Panc1 (cell line): ENCODE data around the gene SLC25A13. TPM values are rescaled to one million over a fixed set of nuclear protein-coding genes. Genes with fewer than 3 reads are reported as not detected.

Experiments used
- ATAC-seq: fragments of 200-7000 bp; cut with Tn5 transposase; 2 replicates; pipeline ENCODE4 v1.9.1; 2020; ENCODE audit warnings: mild to moderate bottlenecking, moderate library complexity
- BruUV-seq: library from RNA; stranded (reverse); fragments of 400-500 nt; replicated peaks from 2 replicates; lab custom pipeline; 2021; lab: Mats Ljungman, UMichigan
- CTCF ChIA-PET: fragments of 300-600 bp; sonication (Branson Sonifier 250); formaldehyde crosslinking; loops from one replicate; lab custom pipeline; 2022; ENCODE audit warnings: antibody characterized with exemption; lab: Charles Lee
- POLR2A ChIA-PET: fragments of 300-600 bp; sonication (Branson Sonifier 250); formaldehyde crosslinking; loops from one replicate; lab custom pipeline; 2022; ENCODE audit warnings: antibody characterized with exemption; lab: Charles Lee
- DNase-seq: peaks from one replicate; pipeline ENCODE4 v3.0.0-alpha.2; 2010; ENCODE audit warnings: low read depth, low spot score
- H3K27ac ChIP-seq: 2 replicates; pipeline ENCODE4 v1.5.1; 2011; ENCODE audit warnings: mild to moderate bottlenecking, low read length, inconsistent platforms
- H3K27me3 ChIP-seq: fragments of 200-500 bp; sonication (Bioruptor generic); 2 replicates; pipeline ENCODE4 v1.6.0; 2014; ENCODE audit warnings: low read length, inconsistent platforms; ENCODE audit not compliant: control insufficient read depth, insufficient read depth
- H3K36me3 ChIP-seq: fragments of 200-500 bp; sonication (Bioruptor generic); 2 replicates; pipeline ENCODE4 v1.5.1; 2014; ENCODE audit warnings: inconsistent platforms, mild to moderate bottlenecking, low read length, moderate library complexity; ENCODE audit not compliant: control insufficient read depth, insufficient read depth
- H3K4me1 ChIP-seq: 2 replicates; pipeline ENCODE4 v1.5.1; 2011; ENCODE audit warnings: inconsistent platforms, mild to moderate bottlenecking, low read length, moderate library complexity; ENCODE audit not compliant: control insufficient read depth, insufficient read depth
- H3K4me3 ChIP-seq, 2 experiments: 2 replicates each; pipeline ENCODE4 v1.5.1; 2011 to 2012; ENCODE audit warnings: low read depth in 2 of 2, low read length in 2 of 2, mild to moderate bottlenecking in 2 of 2, inconsistent platforms in 1 of 2, moderate library complexity in 1 of 2
- H3K9me3 ChIP-seq: fragments of 200-500 bp; sonication (Bioruptor generic); 2 replicates; pipeline ENCODE4 v1.5.1; 2014; ENCODE audit warnings: low read depth, mild to moderate bottlenecking, inconsistent platforms, low read length, moderate library complexity; ENCODE audit not compliant: control insufficient read depth, insufficient read depth
- POLR2AphosphoS5 ChIP-seq: IDR thresholded peaks from 2 replicates; pipeline ENCODE4 v1.6.1; 2012; ENCODE audit warnings: mild to moderate bottlenecking, low read depth, low read length, moderate library complexity
- SIN3A ChIP-seq: IDR thresholded peaks from 2 replicates; pipeline ENCODE4 v1.6.1; 2012; ENCODE audit warnings: low read depth, mild to moderate bottlenecking, low read length, moderate library complexity, borderline replicate concordance; ENCODE audit not compliant: insufficient read depth
- TCF7L2 ChIP-seq: IDR thresholded peaks from 2 replicates; pipeline ENCODE4 v1.6.1; 2011; ENCODE audit warnings: mild to moderate bottlenecking, low read depth, low read length, inconsistent platforms
- in situ Hi-C: cut with HindIII; loops from 2 replicates; pipeline ENCODE4 v1.10.0; 2016; ENCODE audit warnings: low sequenced_read_pairs, low pct_unique_long_range_greater_than_20kb
- intact Hi-C: fragments of 100-400 bp; cut with micrococcal nuclease; formaldehyde crosslinking; loops from one replicate; pipeline ENCODE4 v1.10.0; 2022; ENCODE audit not compliant: unreplicated experiment
- total RNA-seq: library from RNA; stranded (reverse); gene quantifications from one replicate; pipeline ENCODE4 v1.2.1, GENCODE V29; 2021; ENCODE audit not compliant: unreplicated experiment
- TF ChIP-seq, protein P1 (sequence below), 2 experiments: IDR thresholded peaks; 2 replicates each; pipeline ENCODE4 v1.6.1; 2011 to 2012; ENCODE audit warnings: low read depth in 2 of 2, control low read depth in 1 of 2, low read length in 1 of 2, mild to moderate bottlenecking in 1 of 2, moderate library complexity in 1 of 2; ENCODE audit not compliant: insufficient read depth in 1 of 2
- TF ChIP-seq, protein P2 (sequence below): fragments of 450-650 bp; IDR thresholded peaks from 2 replicates; pipeline ENCODE4 v1.5.1; 2017; ENCODE audit warnings: mild to moderate bottlenecking

Gene SLC25A13
- total RNA-seq, 1 experiment from 2014 or later = 69.4 TPM

DNA sequence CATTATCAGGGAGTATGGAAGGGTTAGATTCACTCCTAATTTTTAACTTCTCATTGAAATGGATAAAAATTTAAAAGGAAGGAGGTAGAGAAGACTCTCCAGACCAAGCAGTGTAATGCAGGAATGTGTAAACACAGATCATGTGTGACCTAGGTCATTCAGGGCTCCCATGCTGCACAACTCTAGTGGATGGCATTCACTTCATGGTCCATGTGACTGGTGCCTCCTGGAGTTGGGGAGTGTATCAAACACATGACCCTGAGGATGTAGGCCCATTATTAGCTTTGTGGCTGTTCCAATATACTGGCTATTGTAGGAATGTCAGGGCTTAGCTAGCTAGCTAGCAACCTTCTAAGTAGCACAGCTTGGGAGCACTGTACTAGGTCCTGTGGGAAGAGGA, 109.9 kb downstream of the SLC25A13 start:
- H3K27ac ChIP-seq = no peak overlapping the region
- ChIA-PET CTCF (no interaction called here), POLR2A (no interaction called here)
- H3K36me3 ChIP-seq = no peaks in the 10 kb centered on the region; the same call in 1 of the 2 replicates
- no peaks in the 10 kb centered on the region for H3K4me1 ChIP-seq
- DNase-seq = no peak
- H3K9me3 ChIP-seq = no peaks in the 10 kb centered on the region
- BruUV-seq = no TSS peak
- no peaks in the 10 kb centered on the region for H3K27me3 ChIP-seq
- no peak overlapping the region for H3K4me3 ChIP-seq
- in situ Hi-C loops = no loop called here
- intact Hi-C loops = no loop called here
- TF ChIP-seq POLR2AphosphoS5 (no peak), SIN3A (no peak), TCF7L2 (no peak)
- TF ChIP-seq, protein P1, sequence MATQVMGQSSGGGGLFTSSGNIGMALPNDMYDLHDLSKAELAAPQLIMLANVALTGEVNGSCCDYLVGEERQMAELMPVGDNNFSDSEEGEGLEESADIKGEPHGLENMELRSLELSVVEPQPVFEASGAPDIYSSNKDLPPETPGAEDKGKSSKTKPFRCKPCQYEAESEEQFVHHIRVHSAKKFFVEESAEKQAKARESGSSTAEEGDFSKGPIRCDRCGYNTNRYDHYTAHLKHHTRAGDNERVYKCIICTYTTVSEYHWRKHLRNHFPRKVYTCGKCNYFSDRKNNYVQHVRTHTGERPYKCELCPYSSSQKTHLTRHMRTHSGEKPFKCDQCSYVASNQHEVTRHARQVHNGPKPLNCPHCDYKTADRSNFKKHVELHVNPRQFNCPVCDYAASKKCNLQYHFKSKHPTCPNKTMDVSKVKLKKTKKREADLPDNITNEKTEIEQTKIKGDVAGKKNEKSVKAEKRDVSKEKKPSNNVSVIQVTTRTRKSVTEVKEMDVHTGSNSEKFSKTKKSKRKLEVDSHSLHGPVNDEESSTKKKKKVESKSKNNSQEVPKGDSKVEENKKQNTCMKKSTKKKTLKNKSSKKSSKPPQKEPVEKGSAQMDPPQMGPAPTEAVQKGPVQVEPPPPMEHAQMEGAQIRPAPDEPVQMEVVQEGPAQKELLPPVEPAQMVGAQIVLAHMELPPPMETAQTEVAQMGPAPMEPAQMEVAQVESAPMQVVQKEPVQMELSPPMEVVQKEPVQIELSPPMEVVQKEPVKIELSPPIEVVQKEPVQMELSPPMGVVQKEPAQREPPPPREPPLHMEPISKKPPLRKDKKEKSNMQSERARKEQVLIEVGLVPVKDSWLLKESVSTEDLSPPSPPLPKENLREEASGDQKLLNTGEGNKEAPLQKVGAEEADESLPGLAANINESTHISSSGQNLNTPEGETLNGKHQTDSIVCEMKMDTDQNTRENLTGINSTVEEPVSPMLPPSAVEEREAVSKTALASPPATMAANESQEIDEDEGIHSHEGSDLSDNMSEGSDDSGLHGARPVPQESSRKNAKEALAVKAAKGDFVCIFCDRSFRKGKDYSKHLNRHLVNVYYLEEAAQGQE (IDR thresholded peaks at IDR 0.05; ENCODE audit: insufficient read depth in 1 of 2, low read depth in 2 of 2, low read length in 1 of 2) = no peak
- TF ChIP-seq, protein P2, sequence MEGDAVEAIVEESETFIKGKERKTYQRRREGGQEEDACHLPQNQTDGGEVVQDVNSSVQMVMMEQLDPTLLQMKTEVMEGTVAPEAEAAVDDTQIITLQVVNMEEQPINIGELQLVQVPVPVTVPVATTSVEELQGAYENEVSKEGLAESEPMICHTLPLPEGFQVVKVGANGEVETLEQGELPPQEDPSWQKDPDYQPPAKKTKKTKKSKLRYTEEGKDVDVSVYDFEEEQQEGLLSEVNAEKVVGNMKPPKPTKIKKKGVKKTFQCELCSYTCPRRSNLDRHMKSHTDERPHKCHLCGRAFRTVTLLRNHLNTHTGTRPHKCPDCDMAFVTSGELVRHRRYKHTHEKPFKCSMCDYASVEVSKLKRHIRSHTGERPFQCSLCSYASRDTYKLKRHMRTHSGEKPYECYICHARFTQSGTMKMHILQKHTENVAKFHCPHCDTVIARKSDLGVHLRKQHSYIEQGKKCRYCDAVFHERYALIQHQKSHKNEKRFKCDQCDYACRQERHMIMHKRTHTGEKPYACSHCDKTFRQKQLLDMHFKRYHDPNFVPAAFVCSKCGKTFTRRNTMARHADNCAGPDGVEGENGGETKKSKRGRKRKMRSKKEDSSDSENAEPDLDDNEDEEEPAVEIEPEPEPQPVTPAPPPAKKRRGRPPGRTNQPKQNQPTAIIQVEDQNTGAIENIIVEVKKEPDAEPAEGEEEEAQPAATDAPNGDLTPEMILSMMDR = no peak
- ATAC-seq = no peak

DNA sequence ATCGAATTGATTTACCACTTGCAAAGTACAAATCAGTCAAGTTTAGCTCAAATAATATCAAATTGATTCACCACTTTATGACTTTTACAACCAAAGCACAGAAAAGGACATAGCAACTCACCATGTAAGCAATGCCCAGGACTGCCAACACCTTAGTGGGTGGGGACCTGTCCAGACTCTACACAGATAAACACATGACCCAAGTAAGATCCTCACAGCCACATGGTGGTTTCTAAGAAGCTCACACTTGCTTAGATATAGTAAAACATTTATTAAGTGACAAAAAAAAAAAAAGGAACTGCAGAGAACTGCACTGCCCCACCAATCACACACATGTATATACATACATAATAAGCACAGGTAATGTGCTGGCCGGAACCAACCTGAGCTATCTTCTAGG, 116.2 kb downstream of the SLC25A13 start:
- DNase-seq (no peak), ATAC-seq (no peak)
- CTCF ChIA-PET = no interaction called here
- no peaks in the 10 kb centered on the region for H3K27me3 ChIP-seq
- no peaks in the 10 kb centered on the region for H3K9me3 ChIP-seq
- POLR2A ChIA-PET = no interaction called here
- no peaks in the 10 kb centered on the region for H3K4me1 ChIP-seq
- H3K36me3 ChIP-seq = no peaks in the 10 kb centered on the region; the same call in 1 of the 2 replicates
- no peak overlapping the region for H3K4me3 ChIP-seq
- no peak overlapping the region for H3K27ac ChIP-seq
- BruUV-seq = no TSS peak
- in situ Hi-C loops = no loop called here
- TF ChIP-seq, protein P1 (IDR thresholded peaks at IDR 0.05; ENCODE audit: insufficient read depth in 1 of 2, low read depth in 2 of 2, low read length in 1 of 2) = no peak
- TF ChIP-seq, protein P2 = no peak
- no peak for TF ChIP-seq TCF7L2
- TF ChIP-seq SIN3A = no peak
- intact Hi-C loops = no loop called here
